Testis (tissue), 2 donors: ENCODE data around the gene PSEN2.

Experiments
- POLR2A ChIP-seq: fragments of 450-650 bp; IDR thresholded peaks from one replicate; pipeline ENCODE4 v1.6.1; 2017; ENCODE audit warnings: antibody characterized with exemption, mild to moderate bottlenecking, moderate library complexity
- TF ChIP-seq, protein P1 (sequence below), 3 experiments: fragments of 450-650 bp in 2 of 3; fragments of 200-600 bp in 1 of 3; sonication (generic) in 1 of 3; IDR thresholded peaks; one replicate each; pipeline ENCODE4 v1.5.1; 2016 to 2019; ENCODE audit warnings: antibody characterized with exemption in 3 of 3, mild to moderate bottlenecking in 2 of 3, moderate library complexity in 1 of 3

DNA sequence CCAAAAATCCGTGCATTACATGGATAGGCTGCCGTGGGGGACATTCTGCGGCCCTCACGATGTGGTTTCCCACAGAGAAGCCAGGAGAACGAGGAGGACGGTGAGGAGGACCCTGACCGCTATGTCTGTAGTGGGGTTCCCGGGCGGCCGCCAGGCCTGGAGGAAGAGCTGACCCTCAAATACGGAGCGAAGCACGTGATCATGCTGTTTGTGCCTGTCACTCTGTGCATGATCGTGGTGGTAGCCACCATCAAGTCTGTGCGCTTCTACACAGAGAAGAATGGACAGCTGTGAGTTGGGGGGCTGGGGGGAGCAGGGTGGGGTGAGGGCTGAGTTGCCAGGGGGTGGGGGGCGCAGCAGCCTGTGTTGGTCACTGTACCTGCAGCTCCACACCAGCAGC is 13.2 kb downstream of the PSEN2 start:
- TF ChIP-seq POLR2A = no peak
- TF ChIP-seq, protein P1, sequence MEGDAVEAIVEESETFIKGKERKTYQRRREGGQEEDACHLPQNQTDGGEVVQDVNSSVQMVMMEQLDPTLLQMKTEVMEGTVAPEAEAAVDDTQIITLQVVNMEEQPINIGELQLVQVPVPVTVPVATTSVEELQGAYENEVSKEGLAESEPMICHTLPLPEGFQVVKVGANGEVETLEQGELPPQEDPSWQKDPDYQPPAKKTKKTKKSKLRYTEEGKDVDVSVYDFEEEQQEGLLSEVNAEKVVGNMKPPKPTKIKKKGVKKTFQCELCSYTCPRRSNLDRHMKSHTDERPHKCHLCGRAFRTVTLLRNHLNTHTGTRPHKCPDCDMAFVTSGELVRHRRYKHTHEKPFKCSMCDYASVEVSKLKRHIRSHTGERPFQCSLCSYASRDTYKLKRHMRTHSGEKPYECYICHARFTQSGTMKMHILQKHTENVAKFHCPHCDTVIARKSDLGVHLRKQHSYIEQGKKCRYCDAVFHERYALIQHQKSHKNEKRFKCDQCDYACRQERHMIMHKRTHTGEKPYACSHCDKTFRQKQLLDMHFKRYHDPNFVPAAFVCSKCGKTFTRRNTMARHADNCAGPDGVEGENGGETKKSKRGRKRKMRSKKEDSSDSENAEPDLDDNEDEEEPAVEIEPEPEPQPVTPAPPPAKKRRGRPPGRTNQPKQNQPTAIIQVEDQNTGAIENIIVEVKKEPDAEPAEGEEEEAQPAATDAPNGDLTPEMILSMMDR (IDR thresholded peaks at IDR 0.05) = no peak
